SK-N-SH (cell line): ENCODE data around the gene LETM1. TPM values are rescaled to one million over a fixed set of nuclear protein-coding genes. Genes with fewer than 3 reads are reported as not detected.

Experiments used
- CTCF ChIA-PET: fragments of 300-600, 350-600 bp; formaldehyde crosslinking; extraction: SDS; loops from one replicate; lab custom pipeline; 2021; lab: Yijun Ruan, JAX
- POLR2A ChIA-PET: fragments of 350-600 bp; sonication (Branson Sonifier 250); formaldehyde crosslinking; extraction: SDS; loops from one replicate; lab custom pipeline; 2020; ENCODE audit warnings: antibody characterized with exemption, inconsistent platforms; lab: Yijun Ruan, JAX
- DNase-seq: peaks from one replicate; pipeline ENCODE4 v3.0.0; 2012
- H2AFZ ChIP-seq: fragments of 200-600 bp; sonication (generic); 2 replicates; pipeline ENCODE4 v1.8.1; 2016; ENCODE audit warnings: antibody characterized with exemption, mild to moderate bottlenecking, low read depth
- H3F3A ChIP-seq: fragments of 200-600 bp; sonication (generic); replicated peaks from 2 replicates; pipeline ENCODE3; 2016; ENCODE audit warnings: antibody characterized with exemption, mild to moderate bottlenecking; ENCODE audit not compliant: insufficient read depth
- H3K27ac ChIP-seq, 2 experiments: fragments of 200-500 bp in 1 of 2; fragments of 200-600 bp in 1 of 2; sonication (Bioruptor generic) in 1 of 2; sonication (generic), shearing (Covaris generic) in 1 of 2; 2 replicates each; pipeline versions ENCODE4 v1.5.1 to v1.6.1; 2014 to 2016; ENCODE audit warnings: low read depth in 2 of 2, inconsistent platforms in 1 of 2, low read length in 1 of 2, mild to moderate bottlenecking in 1 of 2, mixed read lengths in 1 of 2
- H3K27me3 ChIP-seq: fragments of 200-600 bp; sonication (generic), shearing (Covaris generic); 2 replicates; pipeline ENCODE4 v1.6.1; 2016; ENCODE audit warnings: mixed run types; ENCODE audit not compliant: insufficient read depth
- H3K36me3 ChIP-seq, 2 experiments: fragments of 200-500 bp in 1 of 2; fragments of 200-600 bp in 1 of 2; sonication (Bioruptor generic) in 1 of 2; sonication (generic) in 1 of 2; replicated peaks in 1 of 2; 2 replicates each; pipeline versions ENCODE3 to v1.5.1; 2014 to 2016; ENCODE audit warnings: low read length in 1 of 2, mild to moderate bottlenecking in 1 of 2; ENCODE audit not compliant: insufficient read depth in 2 of 2, control insufficient read depth in 1 of 2
- H3K4me1 ChIP-seq, 2 experiments: fragments of 200-500 bp in 1 of 2; fragments of 200-600 bp in 1 of 2; sonication (Bioruptor generic) in 1 of 2; sonication (generic), shearing (Covaris generic) in 1 of 2; 2 replicates each; pipeline versions ENCODE4 v1.5.1 to v1.6.1; 2014 to 2016; ENCODE audit warnings: low read depth in 1 of 2, low read length in 1 of 2, mixed run types in 1 of 2; ENCODE audit not compliant: insufficient read depth in 2 of 2, control insufficient read depth in 1 of 2
- H3K4me2 ChIP-seq: fragments of 200-600 bp; sonication (generic), shearing (Covaris generic); 2 replicates; pipeline ENCODE4 v1.6.1; 2017; ENCODE audit warnings: mixed run types
- H3K4me3 ChIP-seq, 2 experiments: fragments of 200-500 bp in 1 of 2; fragments of 200-600 bp in 1 of 2; sonication (Bioruptor generic) in 1 of 2; sonication (generic), shearing (Covaris generic) in 1 of 2; 2 replicates each; pipeline versions ENCODE4 v1.5.1 to v1.8.1; 2014 to 2016; ENCODE audit warnings: low read depth in 2 of 2, inconsistent platforms in 1 of 2, low read length in 1 of 2, mild to moderate bottlenecking in 1 of 2, mixed read lengths in 1 of 2, moderate library complexity in 1 of 2
- H3K79me2 ChIP-seq: fragments of 200-600 bp; sonication (generic); 2 replicates; pipeline ENCODE4 v1.8.1; 2017; ENCODE audit warnings: mild to moderate bottlenecking; ENCODE audit not compliant: insufficient read depth
- H3K9ac ChIP-seq: fragments of 200-600 bp; sonication (generic); 2 replicates; pipeline ENCODE4 v1.6.1; 2017; ENCODE audit warnings: mixed run types
- H3K9me2 ChIP-seq: fragments of 200-600 bp; sonication (generic); 2 replicates; pipeline ENCODE4 v1.6.1; 2017; ENCODE audit warnings: mixed run types
- H3K9me3 ChIP-seq: fragments of 200-600 bp; sonication (generic); 2 replicates; pipeline ENCODE4 v1.6.1; 2017; ENCODE audit warnings: mixed run types, mild to moderate bottlenecking, moderate library complexity
- H4K20me1 ChIP-seq: fragments of 200-600 bp; sonication (generic); 2 replicates; pipeline ENCODE4 v1.6.1; 2017; ENCODE audit warnings: mild to moderate bottlenecking, mixed run types; ENCODE audit not compliant: insufficient read depth
- ELF1 ChIP-seq: IDR thresholded peaks from 2 replicates; pipeline ENCODE4 v1.4.0; 2012
- EP300 ChIP-seq, 2 experiments: IDR thresholded peaks; 2 replicates each; pipeline versions ENCODE4 v1.4.0 to v1.6.1; 2012; ENCODE audit warnings: borderline replicate concordance in 1 of 2, low read depth in 1 of 2, low read length in 1 of 2
- FOXJ3 ChIP-seq: sonication (generic); formaldehyde crosslinking; IDR thresholded peaks from 2 replicates; pipeline ENCODE4 v1.5.1; 2020; ENCODE audit warnings: mild to moderate bottlenecking, missing genetic modification reagents
- FOXM1 ChIP-seq: IDR thresholded peaks from 2 replicates; pipeline ENCODE4 v1.4.0; 2012; ENCODE audit warnings: low read depth, mild to moderate bottlenecking
- GABPA ChIP-seq: IDR thresholded peaks from 2 replicates; pipeline ENCODE4 v1.4.0; 2012; ENCODE audit warnings: low read depth, mild to moderate bottlenecking
- MAX ChIP-seq: IDR thresholded peaks from 2 replicates; pipeline ENCODE4 v1.4.0; 2012; ENCODE audit warnings: low read depth
- NRF1 ChIP-seq: IDR thresholded peaks from 2 replicates; pipeline ENCODE4 v1.6.1; 2012; ENCODE audit warnings: low read depth, mild to moderate bottlenecking, low read length
- POLR2AphosphoS5 ChIP-seq: IDR thresholded peaks from 2 replicates; pipeline ENCODE4 v1.6.1; 2012; ENCODE audit warnings: low read depth, low read length
- REST ChIP-seq: IDR thresholded peaks from 2 replicates; pipeline ENCODE4 v1.6.1; 2012; ENCODE audit warnings: mild to moderate bottlenecking, low read depth, low read length, moderate library complexity
- RXRA ChIP-seq: IDR thresholded peaks from 2 replicates; pipeline ENCODE4 v1.4.0; 2012; ENCODE audit warnings: low read depth, mild to moderate bottlenecking, borderline replicate concordance
- SIN3A ChIP-seq: IDR thresholded peaks from 2 replicates; pipeline ENCODE4 v1.6.1; 2012; ENCODE audit warnings: low read depth, mild to moderate bottlenecking, low read length, moderate library complexity, borderline replicate concordance
- SMC3 ChIP-seq: IDR thresholded peaks from 2 replicates; pipeline ENCODE4 v1.6.1; 2012; ENCODE audit warnings: low read depth, low read length, improper control_type of control experiment
- TEAD4 ChIP-seq: IDR thresholded peaks from 2 replicates; pipeline ENCODE4 v1.4.0; 2012; ENCODE audit warnings: mild to moderate bottlenecking, borderline replicate concordance; ENCODE audit not compliant: insufficient read depth
- YY1 ChIP-seq: IDR thresholded peaks from 2 replicates; pipeline ENCODE4 v1.4.0; 2012; ENCODE audit warnings: low read depth, mild to moderate bottlenecking
- ZBTB33 ChIP-seq: IDR thresholded peaks from 2 replicates; pipeline ENCODE4 v1.4.0; 2012; ENCODE audit warnings: low read depth, borderline replicate concordance
- WGBS: methylation state at CpG from one replicate; pipeline ENCODE4 v1.1.6; 2017; ENCODE audit warnings: low lambda C conversion rate; 5-methylcytosine and 5-hydroxymethylcytosine counted together
- polyA plus RNA-seq, 3 experiments: library from polyadenylated mRNA; depleted of rRNA; stranded (reverse); fragments of >200 nt; gene quantifications; 2 replicates each; pipeline ENCODE4 v1.2.3, GENCODE V29; 2012

Gene LETM1
- polyA plus RNA-seq, 1 of the 3 experiments (the other 2 are of a cell fraction), result 25.8 TPM

GRCh38 chr4:1770245-1770644 is 85.7 kb downstream of the LETM1 start:
- H3K27ac ChIP-seq, result no peak overlapping the region
- H3K9me3 ChIP-seq, result no peaks in the 10 kb centered on the region
- no peak overlapping the region for H2AFZ ChIP-seq
- no peaks in the 10 kb centered on the region for H3K9me2 ChIP-seq
- H3K27me3 ChIP-seq, result no peaks in the 10 kb centered on the region
- H3F3A ChIP-seq, result no peaks in the 10 kb centered on the region
- WGBS, result 90% methylated on average over 2 of the region's 33 CpGs
- H3K4me1 ChIP-seq, result peaks cover 0 to 29% of the 10 kb centered on the region in 2 experiments; a peak in 1 of 4 replicates
- TF ChIP-seq YY1, result no peak
- TF ChIP-seq ZBTB33, result no peak
- no peak for TF ChIP-seq POLR2AphosphoS5
- no peak for TF ChIP-seq MAX
- TF ChIP-seq NRF1, result no peak
- TF ChIP-seq SMC3, result no peak
- no peak for TF ChIP-seq ELF1
- no peak for TF ChIP-seq REST
- no peak for TF ChIP-seq EP300 (IDR thresholded peaks at IDR 0.05; ENCODE audit: borderline replicate concordance in 1 of 2, low read depth in 1 of 2, low read length in 1 of 2)
- TF ChIP-seq TEAD4, result no peak
- no peak for TF ChIP-seq GABPA
- no peak for TF ChIP-seq RXRA
- no peak overlapping the region for H3K9ac ChIP-seq
- H3K4me3 ChIP-seq, result no peak overlapping the region
- ChIA-PET CTCF (interaction anchor here (1.1 to 2.0 kb wide), 3 partner anchors 22 to 129 kb away, joined by 3 to 5 read pairs (median 3); no protein-coding TSS in a partner anchor), POLR2A (no interaction called here)
- no peaks in the 10 kb centered on the region for H3K36me3 ChIP-seq
- no peak for DNase-seq
- no peaks in the 10 kb centered on the region for H4K20me1 ChIP-seq
- H3K79me2 ChIP-seq, result no peaks in the 10 kb centered on the region
- no peak overlapping the region for H3K4me2 ChIP-seq

- ChIA-PET CTCF (interaction anchor here (0.9 to 2.0 kb wide), 4 partner anchors 22 to 130 kb away, joined by 3 to 5 read pairs (median 3); no protein-coding TSS in a partner anchor), POLR2A (no interaction called here)
- H3K27ac ChIP-seq, result no peak overlapping the region
- no peak overlapping the region for H3K4me2 ChIP-seq
- no peak overlapping the region for H3K4me3 ChIP-seq
- no peaks in the 10 kb centered on the region for H3K9me3 ChIP-seq
- H3K27me3 ChIP-seq, result no peaks in the 10 kb centered on the region
- peaks cover 0 to 29% of the 10 kb centered on the region in 2 experiments; a peak in 1 of 4 replicates for H3K4me1 ChIP-seq
- no peak overlapping the region for H3K9ac ChIP-seq
- no peaks in the 10 kb centered on the region for H4K20me1 ChIP-seq
- H3K36me3 ChIP-seq, result no peaks in the 10 kb centered on the region
- no peak for DNase-seq
- H3K9me2 ChIP-seq, result no peaks in the 10 kb centered on the region
- H3K79me2 ChIP-seq, result no peaks in the 10 kb centered on the region
- H3F3A ChIP-seq, result no peaks in the 10 kb centered on the region
- no peak overlapping the region for H2AFZ ChIP-seq
- no CpG with 5 or more reads among the region's 6 CpGs for WGBS
- TF ChIP-seq FOXJ3 (CRISPR knock-in tag), result no peak
- TF ChIP-seq YY1, result no peak
- TF ChIP-seq FOXM1, result no peak
- no peak for TF ChIP-seq SIN3A
- TF ChIP-seq TEAD4, result no peak
- TF ChIP-seq NRF1, result no peak
- TF ChIP-seq REST, result no peak
- TF ChIP-seq ZBTB33, result no peak
Measured at GRCh38 chr4:1769692-1770091, 86.3 kb downstream of the LETM1 start.
